ENCODE results near the gene SPDYE3.

DNA sequence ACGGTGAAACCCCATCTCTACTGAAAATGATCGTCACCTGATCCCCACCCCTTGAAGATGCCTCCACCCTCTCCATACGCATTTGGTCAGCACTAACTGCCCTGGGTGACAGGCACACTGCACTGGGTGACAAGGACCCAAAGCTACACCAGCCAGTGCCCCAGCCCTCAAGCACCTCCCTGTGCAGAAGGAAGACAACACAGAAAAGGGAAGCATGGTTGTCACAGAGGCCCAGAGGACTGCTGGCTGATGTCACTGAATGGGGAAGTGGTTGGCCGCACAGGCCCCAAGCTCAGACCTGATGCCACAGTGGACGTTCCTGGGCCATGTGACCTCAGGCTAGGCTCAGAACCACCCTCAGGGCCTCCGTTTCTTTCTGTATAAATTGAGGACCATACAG, 61.6 kb downstream of the SPDYE3 start:
- TF ChIP-seq, protein P1, sequence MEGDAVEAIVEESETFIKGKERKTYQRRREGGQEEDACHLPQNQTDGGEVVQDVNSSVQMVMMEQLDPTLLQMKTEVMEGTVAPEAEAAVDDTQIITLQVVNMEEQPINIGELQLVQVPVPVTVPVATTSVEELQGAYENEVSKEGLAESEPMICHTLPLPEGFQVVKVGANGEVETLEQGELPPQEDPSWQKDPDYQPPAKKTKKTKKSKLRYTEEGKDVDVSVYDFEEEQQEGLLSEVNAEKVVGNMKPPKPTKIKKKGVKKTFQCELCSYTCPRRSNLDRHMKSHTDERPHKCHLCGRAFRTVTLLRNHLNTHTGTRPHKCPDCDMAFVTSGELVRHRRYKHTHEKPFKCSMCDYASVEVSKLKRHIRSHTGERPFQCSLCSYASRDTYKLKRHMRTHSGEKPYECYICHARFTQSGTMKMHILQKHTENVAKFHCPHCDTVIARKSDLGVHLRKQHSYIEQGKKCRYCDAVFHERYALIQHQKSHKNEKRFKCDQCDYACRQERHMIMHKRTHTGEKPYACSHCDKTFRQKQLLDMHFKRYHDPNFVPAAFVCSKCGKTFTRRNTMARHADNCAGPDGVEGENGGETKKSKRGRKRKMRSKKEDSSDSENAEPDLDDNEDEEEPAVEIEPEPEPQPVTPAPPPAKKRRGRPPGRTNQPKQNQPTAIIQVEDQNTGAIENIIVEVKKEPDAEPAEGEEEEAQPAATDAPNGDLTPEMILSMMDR (conservative IDR thresholded peaks at IDR 0.05; ENCODE audit: low read length): no peak
- no peak for TF ChIP-seq EZH2phosphoT487 (IDR thresholded peaks at IDR 0.05; ENCODE audit: borderline replicate concordance)
